HFFc6 (cell line): ENCODE results near the gene SCN8A. TPM values are rescaled to one million over a fixed set of nuclear protein-coding genes. Genes with fewer than 3 reads are reported as not detected.

Source experiments
- DNase-seq: peaks from one replicate; pipeline ENCODE4 v3.0.0-alpha.2; 2018
- H3K27ac Mint-ChIP-seq: 2 replicates; pipeline ENCODE4 v1.8.0; 2020; ENCODE audit warnings: mild to moderate bottlenecking, mixed read lengths
- H3K27me3 Mint-ChIP-seq: 2 replicates; pipeline ENCODE4 v1.8.0; 2021; ENCODE audit warnings: mild to moderate bottlenecking, moderate library complexity, mixed read lengths; ENCODE audit not compliant: insufficient read depth
- H3K36me3 Mint-ChIP-seq: 2 replicates; pipeline ENCODE4 v1.8.0; 2021; ENCODE audit warnings: low read depth, mixed read lengths
- H3K4me1 Mint-ChIP-seq: 2 replicates; pipeline ENCODE4 v1.8.0; 2020; ENCODE audit warnings: low read depth, mixed read lengths
- H3K4me3 Mint-ChIP-seq: 2 replicates; pipeline ENCODE4 v1.8.0; 2020; ENCODE audit warnings: mild to moderate bottlenecking, moderate library complexity, mixed read lengths
- H3K9me3 Mint-ChIP-seq: 2 replicates; pipeline ENCODE4 v1.8.0; 2020; ENCODE audit warnings: mild to moderate bottlenecking, mixed read lengths
- CTCF ChIP-seq: fragments of 200-600 bp; sonication (generic); IDR thresholded peaks from 2 replicates; pipeline ENCODE4 v1.5.0; 2021; ENCODE audit warnings: antibody characterized with exemption, mild to moderate bottlenecking
- total RNA-seq, 6 experiments: library from RNA; stranded (reverse); fragmentation: NEBNext Ultra II Directional; extraction: Animal tissue kit (Norgen Biotek cat#: 25700); gene quantifications; 2 replicates in 1 of 6; 3 replicates in 5 of 6; pipeline ENCODE4 v1.2.3, GENCODE V29; 2021

The SCN8A gene
- total RNA-seq, 6 experiments from 2014 or later = 13.4 to 16.0 (median 15.3) TPM

GRCh38 chr12:51748235-51748634, 157.2 kb downstream of the SCN8A start:
- H3K27me3 Mint-ChIP-seq = no peaks in the 10 kb centered on the region
- H3K27ac Mint-ChIP-seq = no peak overlapping the region
- H3K4me1 Mint-ChIP-seq = peaks cover 12% of the 10 kb centered on the region
- no peak for TF ChIP-seq CTCF
- peaks cover 39% of the 10 kb centered on the region for H3K36me3 Mint-ChIP-seq
- H3K4me3 Mint-ChIP-seq = no peak overlapping the region
- H3K9me3 Mint-ChIP-seq = no peaks in the 10 kb centered on the region
- no peak for DNase-seq

GRCh38 chr12:51749206-51749985, 158.4 kb downstream of the SCN8A start:
- no peak for DNase-seq
- Mint-ChIP-seq H3K9me3 (no peaks in the 10 kb centered on the region), H3K4me1 (peaks cover 23% of the 10 kb centered on the region), H3K4me3 (no peak overlapping the region), H3K36me3 (peaks cover 43% of the 10 kb centered on the region), H3K27me3 (no peaks in the 10 kb centered on the region), H3K27ac (no peak overlapping the region)
- TF ChIP-seq CTCF = no peak

- no peak overlapping the region for H3K4me3 Mint-ChIP-seq
- no peaks in the 10 kb centered on the region for H3K9me3 Mint-ChIP-seq
- DNase-seq = no peak
- H3K4me1 Mint-ChIP-seq = peaks cover 26% of the 10 kb centered on the region
- peaks cover 43% of the 10 kb centered on the region for H3K36me3 Mint-ChIP-seq
- H3K27ac Mint-ChIP-seq = no peak overlapping the region
- no peak for TF ChIP-seq CTCF
- H3K27me3 Mint-ChIP-seq = no peaks in the 10 kb centered on the region
Observed at GRCh38 chr12:51749986-51750317, 158.9 kb downstream of the SCN8A start.

- Mint-ChIP-seq H3K27me3 (no peaks in the 10 kb centered on the region), H3K36me3 (peaks cover 49% of the 10 kb centered on the region), H3K4me3 (no peak overlapping the region), H3K9me3 (no peaks in the 10 kb centered on the region), H3K4me1 (peaks cover 26% of the 10 kb centered on the region), H3K27ac (no peak overlapping the region)
- no peak for DNase-seq
- TF ChIP-seq CTCF = no peak
Observed at GRCh38 chr12:51751661-51752060, 160.6 kb downstream of the SCN8A start.

GRCh38 chr12:51752234-51752889, 161.3 kb downstream of the SCN8A start:
- Mint-ChIP-seq H3K36me3 (peaks cover 56% of the 10 kb centered on the region), H3K4me3 (no peak overlapping the region), H3K4me1 (peaks cover 26% of the 10 kb centered on the region), H3K9me3 (no peaks in the 10 kb centered on the region), H3K27ac (peak overlapping the region; percentile 81), H3K27me3 (no peaks in the 10 kb centered on the region)
- DNase-seq = peak; percentile 91
- TF ChIP-seq CTCF = no peak
